Mesothelial cell of epicardium (in vitro differentiated cells): ENCODE data around the gene SBK3. TPM values are rescaled to one million over a fixed set of nuclear protein-coding genes. Genes with fewer than 3 reads are reported as not detected.

ENCODE experiments used
- DNase-seq, 2 experiments: peaks; one replicate each; pipeline ENCODE4 v3.0.0; 2021; ENCODE audit warnings: low spot score in 2 of 2; ENCODE audit not compliant: unreplicated experiment in 2 of 2
- H3K27ac Mint-ChIP-seq: 2 replicates; pipeline ENCODE4 v1.8.0; 2021; ENCODE audit warnings: mixed read lengths
- H3K27me3 Mint-ChIP-seq: 2 replicates; pipeline ENCODE4 v1.8.0; 2021; ENCODE audit warnings: low read depth, mixed read lengths
- H3K36me3 Mint-ChIP-seq: 2 replicates; pipeline ENCODE4 v1.8.0; 2021; ENCODE audit warnings: mixed read lengths
- H3K4me1 Mint-ChIP-seq: 2 replicates; pipeline ENCODE4 v1.8.0; 2021; ENCODE audit warnings: mixed read lengths
- H3K4me3 Mint-ChIP-seq: 2 replicates; pipeline ENCODE4 v1.8.0; 2021; ENCODE audit warnings: mild to moderate bottlenecking, moderate library complexity, mixed read lengths
- H3K9me3 Mint-ChIP-seq: 2 replicates; pipeline ENCODE4 v1.8.0; 2021; ENCODE audit warnings: mixed read lengths
- total RNA-seq: library from RNA; stranded (reverse); gene quantifications from 3 replicates; pipeline ENCODE4 v1.2.1, GENCODE V29; 2021
- TF ChIP-seq, protein P1 (sequence below): fragments of 200-600 bp; sonication (generic); IDR thresholded peaks from one replicate; pipeline ENCODE4 v1.5.0; 2021; ENCODE audit warnings: antibody characterized with exemption; ENCODE audit not compliant: unreplicated experiment

SBK3 gene
- total RNA-seq, 1 donor from 2014 or later, result not detected

DNA sequence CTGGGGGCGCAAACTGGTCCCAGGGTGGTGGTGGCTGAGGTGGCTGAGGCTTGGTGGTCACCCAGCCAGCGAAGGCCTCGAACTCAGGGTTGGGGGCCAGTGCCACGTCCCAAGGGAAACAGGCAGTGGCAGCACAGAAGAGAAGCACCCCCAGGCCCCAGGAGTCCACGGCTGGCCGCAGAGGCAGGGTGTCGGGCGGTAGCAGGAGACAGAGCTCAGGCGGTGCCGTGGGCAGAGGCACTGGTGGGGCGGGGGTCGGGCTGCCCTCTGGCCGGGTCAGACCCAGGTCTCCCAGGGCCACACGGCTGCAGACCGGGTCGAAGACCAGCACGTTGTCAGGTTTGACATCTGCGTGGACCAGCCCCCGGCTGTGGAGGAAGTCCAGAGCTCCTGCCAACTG lies 4.3 kb downstream of the SBK3 start:
- H3K27me3 Mint-ChIP-seq, result peaks cover 12% of the 10 kb centered on the region
- peaks cover 10% of the 10 kb centered on the region for H3K9me3 Mint-ChIP-seq
- no peaks in the 10 kb centered on the region for H3K36me3 Mint-ChIP-seq
- DNase-seq, result no peak
- H3K4me3 Mint-ChIP-seq, result no peak overlapping the region
- H3K4me1 Mint-ChIP-seq, result peaks cover 5% of the 10 kb centered on the region
- H3K27ac Mint-ChIP-seq, result no peak overlapping the region
- TF ChIP-seq, protein P1, sequence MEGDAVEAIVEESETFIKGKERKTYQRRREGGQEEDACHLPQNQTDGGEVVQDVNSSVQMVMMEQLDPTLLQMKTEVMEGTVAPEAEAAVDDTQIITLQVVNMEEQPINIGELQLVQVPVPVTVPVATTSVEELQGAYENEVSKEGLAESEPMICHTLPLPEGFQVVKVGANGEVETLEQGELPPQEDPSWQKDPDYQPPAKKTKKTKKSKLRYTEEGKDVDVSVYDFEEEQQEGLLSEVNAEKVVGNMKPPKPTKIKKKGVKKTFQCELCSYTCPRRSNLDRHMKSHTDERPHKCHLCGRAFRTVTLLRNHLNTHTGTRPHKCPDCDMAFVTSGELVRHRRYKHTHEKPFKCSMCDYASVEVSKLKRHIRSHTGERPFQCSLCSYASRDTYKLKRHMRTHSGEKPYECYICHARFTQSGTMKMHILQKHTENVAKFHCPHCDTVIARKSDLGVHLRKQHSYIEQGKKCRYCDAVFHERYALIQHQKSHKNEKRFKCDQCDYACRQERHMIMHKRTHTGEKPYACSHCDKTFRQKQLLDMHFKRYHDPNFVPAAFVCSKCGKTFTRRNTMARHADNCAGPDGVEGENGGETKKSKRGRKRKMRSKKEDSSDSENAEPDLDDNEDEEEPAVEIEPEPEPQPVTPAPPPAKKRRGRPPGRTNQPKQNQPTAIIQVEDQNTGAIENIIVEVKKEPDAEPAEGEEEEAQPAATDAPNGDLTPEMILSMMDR, result no peak

DNA sequence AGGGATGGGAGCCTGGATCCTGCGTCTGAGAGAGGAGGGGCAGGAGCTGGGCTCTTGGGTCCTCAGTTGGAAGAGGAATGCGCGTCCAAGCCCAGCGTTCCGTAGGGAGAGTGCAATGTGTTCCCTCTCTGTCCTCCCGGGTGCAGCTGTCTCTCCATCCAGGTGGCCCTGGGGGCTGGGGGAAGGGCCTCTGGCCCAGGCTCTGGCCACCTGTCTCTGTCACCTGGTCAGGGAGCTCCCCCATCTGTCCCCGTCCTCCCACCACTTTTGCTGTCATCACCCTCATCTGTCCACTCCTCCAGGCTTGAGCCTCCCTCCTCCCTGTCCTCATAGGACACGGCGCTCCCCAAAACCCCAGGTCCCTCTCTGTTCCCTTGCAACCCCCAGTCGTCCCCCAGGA lies 4.7 kb downstream of the SBK3 start:
- H3K27ac Mint-ChIP-seq, result no peak overlapping the region
- DNase-seq, result no peak
- peaks cover 12% of the 10 kb centered on the region for H3K27me3 Mint-ChIP-seq
- TF ChIP-seq, protein P1, result no peak
- no peak overlapping the region for H3K4me3 Mint-ChIP-seq
- peaks cover 10% of the 10 kb centered on the region for H3K9me3 Mint-ChIP-seq
- no peaks in the 10 kb centered on the region for H3K36me3 Mint-ChIP-seq
- peaks cover 5% of the 10 kb centered on the region for H3K4me1 Mint-ChIP-seq

DNA sequence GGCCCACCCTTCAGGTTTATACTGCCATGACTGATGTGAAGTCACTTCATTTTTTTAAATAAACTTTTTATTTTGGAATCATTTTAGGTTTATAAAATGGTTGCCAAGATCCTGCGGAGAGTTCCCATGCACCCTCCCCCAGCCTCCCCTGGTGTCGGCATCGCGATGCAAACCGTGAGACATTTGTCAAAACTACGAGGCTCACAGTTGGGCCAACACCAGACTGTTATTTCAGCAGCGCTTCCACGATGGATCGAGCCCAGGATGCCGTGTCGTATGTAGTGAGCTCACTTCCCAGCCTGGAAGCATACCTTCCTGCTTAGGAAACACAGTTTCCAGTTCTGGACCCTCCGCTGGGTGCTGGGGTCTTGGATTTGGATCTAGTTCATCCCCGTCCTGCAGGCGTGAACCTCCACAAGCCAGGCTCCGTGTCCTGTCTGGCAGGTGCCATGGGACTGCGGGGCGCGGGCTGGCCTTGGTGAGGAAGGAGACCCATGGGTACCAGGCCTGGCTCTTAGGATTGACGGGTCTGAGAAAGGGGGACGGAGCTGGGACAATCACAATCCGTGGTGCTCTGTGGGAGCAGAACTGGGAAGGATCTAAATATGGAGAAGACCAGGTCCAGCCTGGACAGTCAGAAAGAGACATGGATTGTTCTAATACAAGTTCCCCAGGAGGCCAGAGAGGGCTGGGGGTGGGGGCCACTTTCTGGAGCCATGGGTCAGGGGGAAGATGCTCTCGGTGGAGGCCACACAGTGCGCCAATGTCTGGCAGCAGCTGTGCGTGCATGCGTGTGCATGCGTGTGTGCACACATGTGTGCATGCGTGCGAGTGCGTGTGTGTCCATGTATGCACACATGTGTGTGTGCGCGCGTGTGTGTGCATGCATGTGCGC lies 6.0 kb downstream of the SBK3 start:
- Mint-ChIP-seq H3K4me3 (no peak overlapping the region), H3K9me3 (peaks cover 10% of the 10 kb centered on the region), H3K27ac (no peak overlapping the region), H3K36me3 (no peaks in the 10 kb centered on the region), H3K4me1 (peaks cover 5% of the 10 kb centered on the region), H3K27me3 (peaks cover 8% of the 10 kb centered on the region)
- DNase-seq, result no peak
- TF ChIP-seq, protein P1, result no peak

DNA sequence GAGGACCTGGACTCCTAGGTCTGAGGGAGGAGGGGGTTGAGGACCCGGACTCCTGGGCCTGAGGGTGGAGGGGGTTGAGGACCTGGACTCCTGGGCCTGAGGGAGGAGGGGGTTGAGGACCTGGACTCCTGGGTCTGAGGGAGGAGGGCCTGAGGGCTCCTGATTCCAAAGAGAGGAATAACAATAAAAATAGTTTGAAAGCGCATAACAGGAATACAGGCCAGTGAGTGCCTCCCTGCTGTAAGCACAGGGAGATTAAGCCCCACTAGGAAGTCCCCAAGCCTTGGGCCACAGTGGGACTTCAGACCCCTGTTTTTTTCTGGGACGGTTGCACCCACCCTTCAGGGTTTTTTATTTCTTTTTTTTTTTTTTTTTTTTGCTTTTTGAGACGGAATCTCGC lies 7.2 kb downstream of the SBK3 start:
- H3K4me3 Mint-ChIP-seq, result no peak overlapping the region
- H3K27ac Mint-ChIP-seq, result no peak overlapping the region
- H3K9me3 Mint-ChIP-seq, result peaks cover 5% of the 10 kb centered on the region
- peaks cover 5% of the 10 kb centered on the region for H3K4me1 Mint-ChIP-seq
- TF ChIP-seq, protein P1, result no peak
- DNase-seq, result no peak
- peaks cover 5% of the 10 kb centered on the region for H3K27me3 Mint-ChIP-seq
- no peaks in the 10 kb centered on the region for H3K36me3 Mint-ChIP-seq

DNA sequence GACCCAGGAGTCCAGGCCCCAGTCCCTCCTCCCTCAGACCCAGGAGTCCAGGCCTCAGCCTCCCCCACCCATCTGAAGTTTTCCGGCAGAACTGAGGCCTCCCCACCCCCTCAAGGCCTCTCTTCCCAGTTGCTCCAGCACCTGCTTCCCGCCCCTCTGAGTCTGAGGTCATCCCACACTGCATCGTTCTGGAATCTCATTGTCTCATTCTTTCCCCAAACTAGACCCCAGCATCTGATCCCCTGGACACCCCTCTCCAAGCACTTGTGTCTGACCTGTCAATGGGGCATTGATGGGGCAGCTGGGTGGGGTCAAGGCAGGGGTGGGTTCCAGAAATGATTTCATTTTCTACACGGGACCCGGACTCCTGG lies 7.6 kb downstream of the SBK3 start:
- peaks cover 5% of the 10 kb centered on the region for H3K9me3 Mint-ChIP-seq
- peak overlapping the region; percentile 66 for H3K27ac Mint-ChIP-seq
- H3K4me3 Mint-ChIP-seq, result no peak overlapping the region
- H3K4me1 Mint-ChIP-seq, result peaks cover 5% of the 10 kb centered on the region
- TF ChIP-seq, protein P1, result no peak
- no peak for DNase-seq
- peaks cover 5% of the 10 kb centered on the region for H3K27me3 Mint-ChIP-seq
- no peaks in the 10 kb centered on the region for H3K36me3 Mint-ChIP-seq
